ENCODE measurements around the gene LMBR1L.

GRCh38 chr12:49137476-49137875, 26.8 kb upstream of the LMBR1L start:
- TF ChIP-seq CTCF (conservative IDR thresholded peaks at IDR 0.05; ENCODE audit: low read depth, low read length): no peak
- no peak for TF ChIP-seq EZH2 (IDR thresholded peaks at IDR 0.05; ENCODE audit: borderline replicate concordance, low read depth, low read length, poor library complexity, severe bottlenecking)

Measured in A673 (cell line).